ENCODE measurements around the gene SLC47A2. TPM values are rescaled to one million over a fixed set of nuclear protein-coding genes. Genes with fewer than 3 reads are reported as not detected.

Gene SLC47A2
- total and polyA plus RNA-seq, 2 experiments from 2014 or later: not detected

- TF ChIP-seq EZH2phosphoT487 (IDR thresholded peaks at IDR 0.05; ENCODE audit: insufficient read depth, low read depth) (no peak), EZH2 (IDR thresholded peaks at IDR 0.05; ENCODE audit: insufficient read depth, poor library complexity, severe bottlenecking) (no peak)
- in situ Hi-C loops (cut with MboI): no loop called here
- H3K27me3 ChIP-seq (replicated peaks; ENCODE audit: insufficient read depth): 0 out of 2 replicates have a peak, but pooled peaks cover 13% of the 10 kb centered on the region
- H2AFZ ChIP-seq: no peak overlapping the region
- H3K9me3 ChIP-seq (ENCODE audit: low read depth): no peaks in the 10 kb centered on the region
- no peaks in the 10 kb centered on the region for H3K4me1 ChIP-seq (ENCODE audit: insufficient read depth)
- H4K20me1 ChIP-seq (ENCODE audit: insufficient read depth): no peaks in the 10 kb centered on the region
- no peak overlapping the region for H3K4me2 ChIP-seq (ENCODE audit: unreplicated experiment)
- no peak for DNase-seq
- H3K9me2 ChIP-seq (ENCODE audit: insufficient read depth): no peaks in the 10 kb centered on the region
- WGBS, 2 experiments (ENCODE audit: low coverage in 1 of 2, low lambda C conversion rate in 2 of 2, missing lambda C conversion rate in 2 of 2): 74 to 77% methylated on average over 3 of the region's 3 CpGs
- no peak overlapping the region for H3K4me3 ChIP-seq
- H3F3A ChIP-seq (ENCODE audit: insufficient read depth): no peaks in the 10 kb centered on the region
- no peaks in the 10 kb centered on the region for H3K36me3 ChIP-seq (ENCODE audit: low read depth)
- H3K79me2 ChIP-seq (ENCODE audit: insufficient read depth): no peaks in the 10 kb centered on the region
- no peak overlapping the region for H3K9ac ChIP-seq
- H3K27ac ChIP-seq: no peak overlapping the region
Measured at GRCh38 chr17:19629449-19629848, 86.9 kb downstream of the SLC47A2 start.

Small RNA genes within 50 kb of the gene (small RNA-seq; reads per million reads assigned to genes)
- not detected for gene RF00322 (ENCODE audit: low read depth, low replicate concordance)

Other genes starting within 250 kb of the SLC47A2 start
- gene SLC47A1, start 182.7 kb downstream of the SLC47A2 start, total RNA-seq (2014; rRNA removed; shearing (Covaris generic)): 1.9 and 7.0 TPM in 2 replicates
- 0.76 and 1.1 TPM in 2 replicates for gene SLC47A1, start 182.7 kb downstream of the SLC47A2 start, polyA plus RNA-seq (2016; fragmentation: Nextera tagmentation; extraction: Ambion mirVana)
- 41.9 and 62.1 TPM in 2 replicates for gene ALDH3A2, start 67.8 kb downstream of the SLC47A2 start, total RNA-seq (2014; rRNA removed; shearing (Covaris generic))
- 34.1 and 36.2 TPM in 2 replicates for gene ALDH3A2, start 67.8 kb downstream of the SLC47A2 start, polyA plus RNA-seq (2016; fragmentation: Nextera tagmentation; extraction: Ambion mirVana)
- gene ALDH3A1, start 31.7 kb upstream of the SLC47A2 start, total RNA-seq (2014; rRNA removed; shearing (Covaris generic)): 1.2 and 22.1 TPM in 2 replicates
- 0.55 TPM in 1 of 2 replicates, not detected in the other for gene ALDH3A1, start 31.7 kb upstream of the SLC47A2 start, polyA plus RNA-seq (2016; fragmentation: Nextera tagmentation; extraction: Ambion mirVana)
- gene ULK2, start 151.4 kb upstream of the SLC47A2 start, total RNA-seq (2014; rRNA removed; shearing (Covaris generic)): 12.0 and 19.2 TPM in 2 replicates
- gene ULK2, start 151.4 kb upstream of the SLC47A2 start, polyA plus RNA-seq (2016; fragmentation: Nextera tagmentation; extraction: Ambion mirVana): 4.7 and 6.8 TPM in 2 replicates